Bone marrow (tissue), 2 donors: ENCODE data around the gene CCR2.

Experiments used
- DNase-seq, 2 donors: peaks; one replicate each; lab custom pipeline; 2025; lab: John Stamatoyannopoulos, UW

The CCR2 gene

DNA sequence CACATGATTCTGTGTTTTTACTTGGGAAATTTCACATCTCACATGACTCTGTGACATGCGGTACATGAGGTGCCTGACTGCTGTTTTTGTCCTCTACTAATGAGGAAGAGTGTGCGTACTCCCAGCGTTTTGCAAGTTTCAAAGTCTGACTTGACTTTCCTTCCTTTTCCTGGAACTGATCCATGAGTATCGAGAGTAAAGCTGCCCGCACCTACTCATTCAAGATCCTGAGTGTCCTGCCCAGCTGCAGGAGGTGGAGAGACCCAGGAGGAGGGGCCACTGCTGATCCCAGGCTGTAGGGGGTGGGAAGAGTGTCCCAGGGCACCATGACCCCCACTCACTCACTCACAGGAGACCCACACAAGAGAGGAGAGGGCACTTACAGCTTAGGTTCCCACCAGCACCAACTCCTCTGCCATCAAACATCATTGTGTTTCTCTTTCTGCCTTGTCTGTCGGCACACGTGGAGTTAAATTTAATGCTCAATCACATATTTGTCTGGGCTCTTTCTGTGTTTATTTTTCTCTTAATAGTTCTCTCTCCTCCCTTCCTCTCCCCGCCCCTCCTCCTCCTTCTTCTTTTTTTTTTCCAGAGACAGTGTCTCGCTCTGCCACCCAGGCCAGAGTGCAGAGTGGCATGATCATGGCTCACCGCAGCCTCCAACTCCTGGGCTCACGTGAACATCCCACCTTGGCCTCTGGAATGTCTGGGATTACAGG is 51.5 kb downstream of the CCR2 start:
- DNase-seq = no peak

DNA sequence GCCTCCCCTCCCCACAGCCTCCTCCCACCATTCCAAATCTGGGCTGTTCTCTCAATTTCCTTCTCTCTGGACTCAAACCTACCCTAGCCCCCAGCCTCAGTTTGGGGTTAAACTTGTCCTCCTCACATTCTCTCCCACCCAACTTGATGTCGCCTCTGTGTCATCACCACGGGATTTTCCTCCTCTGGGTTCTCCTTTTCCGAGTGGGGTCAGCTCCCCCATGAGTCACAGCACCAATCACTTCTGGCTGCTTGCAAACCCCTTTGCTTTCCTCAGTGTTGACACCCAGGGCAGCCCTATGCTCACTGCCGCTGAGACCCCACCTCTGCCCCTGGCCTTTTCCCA is 52.5 kb downstream of the CCR2 start:
- peak; percentile 68 to 90 for DNase-seq

DNA sequence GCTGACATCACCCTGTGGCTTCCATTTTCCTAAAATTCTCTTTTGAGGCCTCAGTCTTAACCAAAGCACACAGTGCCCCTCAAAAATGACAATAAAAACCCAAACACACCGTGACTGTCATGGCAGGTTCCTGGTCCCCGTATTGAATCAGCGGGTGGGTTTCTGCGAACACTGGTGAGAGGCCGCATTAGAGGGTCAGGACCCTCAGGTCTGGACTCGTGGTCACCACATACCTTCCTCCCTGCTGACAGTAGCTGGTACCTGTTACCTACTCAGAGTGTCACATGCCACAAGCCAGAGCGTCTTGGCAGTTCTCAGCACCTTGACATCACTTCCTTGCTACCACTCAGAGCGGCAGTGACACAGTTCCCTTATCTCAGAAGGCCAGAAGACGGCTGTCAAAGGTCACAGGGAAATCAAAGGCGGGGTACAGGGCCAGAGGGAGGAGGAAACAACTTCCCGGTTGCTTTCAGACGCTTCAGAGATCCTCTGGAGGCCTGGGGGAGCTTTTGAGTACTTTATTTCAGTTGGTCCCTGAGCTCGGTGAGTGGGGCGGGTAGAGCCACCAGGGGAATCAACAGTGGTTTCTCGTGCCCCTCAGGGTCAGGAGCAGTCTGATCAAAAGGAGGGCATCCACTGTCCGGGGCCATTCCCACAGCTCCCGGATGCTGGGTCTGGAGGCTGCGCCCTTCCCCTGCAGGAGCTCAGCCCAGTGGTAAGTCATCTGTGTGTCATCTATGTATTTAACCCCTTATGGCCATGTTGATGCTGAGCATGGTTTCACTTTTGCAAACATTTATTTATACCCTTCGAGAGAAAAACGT is 53.1 kb downstream of the CCR2 start, which contains the start of the genes CCR5AS and CCRL2:
TSS of gene CCR5AS (minus strand) at position 279 of the 824 bp plus-strand sequence.
TSS of gene CCRL2 (plus strand) at position 472 of the 824 bp plus-strand sequence. CDS start 821 bp downstream, outside the sequence.
- DNase-seq = peak; percentile 84 to 90

DNA sequence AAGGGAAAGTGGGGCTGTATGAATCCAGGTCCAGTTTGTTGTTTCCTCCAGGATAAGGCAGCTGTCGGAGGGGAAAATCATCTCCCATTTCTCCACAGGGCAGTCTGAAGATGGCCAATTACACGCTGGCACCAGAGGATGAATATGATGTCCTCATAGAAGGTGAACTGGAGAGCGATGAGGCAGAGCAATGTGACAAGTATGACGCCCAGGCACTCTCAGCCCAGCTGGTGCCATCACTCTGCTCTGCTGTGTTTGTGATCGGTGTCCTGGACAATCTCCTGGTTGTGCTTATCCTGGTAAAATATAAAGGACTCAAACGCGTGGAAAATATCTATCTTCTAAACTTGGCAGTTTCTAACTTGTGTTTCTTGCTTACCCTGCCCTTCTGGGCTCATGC is 54.1 kb downstream of the CCR2 start:
- DNase-seq = no peak

DNA sequence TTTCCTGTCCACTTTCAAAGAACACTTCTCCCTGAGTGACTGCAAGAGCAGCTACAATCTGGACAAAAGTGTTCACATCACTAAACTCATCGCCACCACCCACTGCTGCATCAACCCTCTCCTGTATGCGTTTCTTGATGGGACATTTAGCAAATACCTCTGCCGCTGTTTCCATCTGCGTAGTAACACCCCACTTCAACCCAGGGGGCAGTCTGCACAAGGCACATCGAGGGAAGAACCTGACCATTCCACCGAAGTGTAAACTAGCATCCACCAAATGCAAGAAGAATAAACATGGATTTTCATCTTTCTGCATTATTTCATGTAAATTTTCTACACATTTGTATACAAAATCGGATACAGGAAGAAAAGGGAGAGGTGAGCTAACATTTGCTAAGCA is 54.9 kb downstream of the CCR2 start:
- no peak for DNase-seq

DNA sequence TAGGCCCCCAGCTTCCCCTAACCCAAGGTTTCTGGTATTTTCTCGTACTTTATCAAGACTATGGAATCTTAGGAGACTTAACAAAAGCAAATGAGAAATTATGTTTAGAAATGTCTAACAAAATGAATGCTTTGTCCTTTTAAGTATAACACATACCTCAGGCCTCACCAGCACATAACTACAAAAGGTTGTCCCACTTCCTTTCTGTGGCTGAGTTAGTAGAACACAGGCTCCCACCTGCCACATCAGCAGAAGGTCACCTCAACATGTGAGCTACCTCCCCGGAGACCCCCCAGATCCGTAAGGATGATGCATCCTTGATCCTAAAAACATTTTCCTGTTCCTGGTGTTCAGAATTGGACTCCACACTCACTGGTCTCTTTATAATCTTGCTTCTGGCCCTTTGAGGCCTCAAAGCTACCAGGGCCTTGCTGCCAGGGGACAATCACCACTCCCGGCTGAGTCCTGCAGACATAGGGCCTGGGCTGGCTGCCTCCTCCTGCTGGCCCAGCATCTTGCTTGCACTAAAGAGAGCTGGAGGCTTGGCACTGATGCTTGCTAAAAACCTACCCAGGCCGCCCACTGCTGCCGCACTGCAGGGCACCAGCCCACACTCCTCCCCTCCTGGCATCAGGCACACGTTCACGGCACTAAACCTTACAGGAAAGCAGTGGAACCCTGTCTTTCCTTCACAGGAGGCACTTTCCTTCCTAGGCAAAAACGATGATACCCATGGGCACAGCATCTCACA is 56.0 kb downstream of the CCR2 start:
- no peak for DNase-seq
